NCI-H1694 (cell line): ENCODE results near the gene SOHLH1.
A peak's percentile ranks its signal among the peaks of the same experiment; 100 is the strongest.

ENCODE experiments used
- DNase-seq: peaks from one replicate; lab custom pipeline; 2025; lab: John Stamatoyannopoulos, UW

SOHLH1 gene

DNA sequence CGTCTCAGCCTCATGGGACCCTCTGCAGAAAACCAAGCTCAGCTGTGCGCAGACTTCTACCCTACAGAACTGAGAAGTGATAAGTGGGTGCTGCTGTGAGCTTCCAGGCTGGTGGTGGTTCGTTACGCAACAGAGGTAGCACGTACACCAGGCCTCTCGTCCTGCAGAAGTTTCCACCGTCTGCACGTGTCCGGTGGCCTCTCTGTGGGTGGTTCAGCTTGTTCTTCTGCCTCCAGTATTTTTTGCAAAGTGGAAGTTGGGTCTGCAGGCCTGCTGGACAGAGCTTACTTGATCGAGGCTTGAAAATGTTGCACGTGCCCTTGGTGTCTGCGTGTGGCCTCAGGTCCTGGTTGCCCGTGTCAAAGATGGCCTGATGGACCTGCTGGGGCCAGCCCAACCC is 30.2 kb upstream of the SOHLH1 start:
- DNase-seq, result no peak

DNA sequence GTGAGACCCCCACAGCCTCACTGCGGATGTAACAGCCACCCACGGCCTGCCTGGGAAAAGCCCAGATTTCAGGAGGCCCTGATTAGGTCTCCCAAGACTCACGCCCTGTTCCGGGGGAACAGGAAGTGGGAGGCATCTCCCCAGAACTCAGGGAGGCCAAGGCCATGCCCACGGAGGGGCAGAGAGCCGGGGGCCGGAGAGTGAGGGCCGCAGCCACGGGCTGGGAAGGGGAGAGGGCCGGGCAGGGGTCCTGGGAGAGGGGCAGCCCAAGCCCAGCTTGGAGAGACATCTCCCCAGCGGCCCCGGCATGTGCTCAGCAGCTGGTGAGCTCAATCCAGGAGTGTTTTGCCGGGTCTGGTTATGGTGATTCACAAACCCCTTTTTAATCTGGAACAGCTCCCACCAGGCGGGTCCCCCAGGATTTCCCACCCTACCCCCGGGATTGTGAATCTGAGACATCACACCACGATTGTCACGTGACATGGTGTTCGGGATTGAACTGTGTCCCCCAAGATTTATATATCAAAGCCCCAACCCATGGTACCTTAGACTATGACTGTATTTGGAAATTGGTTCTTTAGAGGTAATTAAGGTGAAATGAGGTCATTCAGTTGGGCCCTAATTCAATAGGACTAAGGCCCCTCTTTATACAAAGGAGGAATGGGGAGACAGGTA is 29.3 kb upstream of the SOHLH1 start:
- no peak for DNase-seq

- DNase-seq, result no peak
These were observed 28.1 kb upstream of the SOHLH1 start for GRCh38 chr9:135727257-135727875.

DNA sequence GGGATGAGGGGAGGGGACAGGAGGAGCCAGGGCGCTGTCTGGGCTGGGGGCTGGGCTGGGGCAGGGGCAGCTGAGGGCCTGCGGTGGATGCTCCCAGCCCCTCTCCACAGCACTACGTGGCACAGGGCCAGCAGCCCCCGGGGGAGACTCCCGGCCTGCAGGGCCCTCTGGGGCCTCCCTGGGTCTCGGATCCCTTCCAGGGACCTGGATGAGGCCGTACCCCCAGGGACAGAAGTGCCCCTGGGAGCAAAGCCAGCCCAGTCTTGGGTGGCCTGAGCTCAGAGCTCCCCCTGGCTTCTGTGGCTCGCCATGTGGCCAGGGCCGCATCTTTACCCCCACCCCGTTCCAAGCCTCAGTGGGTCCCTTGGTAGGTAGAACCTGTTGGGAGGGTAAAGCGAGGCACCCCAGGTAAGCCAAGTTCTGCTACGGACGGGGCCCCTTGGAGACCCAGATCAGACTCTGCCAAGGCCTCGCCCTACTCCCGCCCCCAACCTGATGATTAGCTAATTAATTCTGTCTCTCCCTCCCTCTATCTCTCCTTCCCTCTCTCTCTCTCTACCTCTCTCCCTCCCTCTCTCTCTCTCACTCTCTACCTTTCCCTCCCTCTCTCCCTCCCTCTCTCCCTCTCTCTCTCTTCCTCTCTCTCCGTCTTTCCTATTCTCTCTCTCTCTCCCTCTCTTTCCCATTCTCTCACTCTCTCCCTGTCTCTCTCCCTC is 27.0 kb upstream of the SOHLH1 start:
- no peak for DNase-seq

DNA sequence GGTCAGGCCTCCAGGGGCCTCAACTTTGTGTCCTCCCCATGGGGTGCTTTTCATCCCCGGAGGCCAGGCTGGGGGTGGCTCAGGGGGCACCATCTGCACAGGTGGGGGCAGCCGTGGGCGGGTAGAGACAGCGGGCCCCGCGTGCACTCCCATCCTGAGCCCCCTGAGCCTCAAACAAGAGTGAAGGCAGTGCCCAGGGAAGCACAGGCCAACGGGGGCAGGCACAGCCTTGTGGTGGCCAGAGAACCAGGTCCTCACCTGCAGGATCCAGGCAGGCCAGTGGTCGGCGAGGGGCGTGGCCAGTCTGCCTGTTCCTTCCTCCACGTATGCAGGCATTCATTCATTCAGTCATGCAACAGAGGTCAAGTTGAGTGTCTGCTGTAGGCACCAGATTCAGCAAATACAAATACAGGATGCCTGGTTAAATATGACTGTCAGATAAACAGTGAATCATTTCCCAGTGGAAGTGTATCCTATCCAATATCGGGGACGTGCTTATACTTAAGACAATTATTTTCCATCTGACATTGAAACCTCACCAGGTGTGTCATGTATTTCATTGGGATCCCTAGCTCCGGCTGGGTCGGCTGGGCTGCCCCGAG is 25.0 kb upstream of the SOHLH1 start:
- DNase-seq, result no peak

DNA sequence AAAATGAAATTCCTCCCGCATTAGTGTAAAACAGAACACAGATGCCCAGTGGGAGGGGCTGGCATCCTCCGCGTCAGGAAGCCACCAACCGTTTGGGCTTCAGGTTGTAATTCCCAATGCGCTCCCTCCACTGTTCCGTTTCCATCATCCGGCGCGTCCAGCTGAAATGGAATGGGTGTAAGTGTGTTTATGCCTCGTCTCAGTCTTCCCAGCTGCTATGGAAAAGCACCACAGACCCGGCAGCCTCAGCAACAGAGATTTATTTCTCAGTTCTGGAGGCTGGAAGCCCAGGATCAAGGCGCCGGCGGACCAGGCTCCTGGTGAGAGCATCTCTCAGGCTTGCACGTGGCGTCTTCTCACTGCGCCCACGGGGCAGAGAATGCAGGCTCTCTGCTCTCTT is 23.1 kb upstream of the SOHLH1 start:
- DNase-seq, result no peak

DNA sequence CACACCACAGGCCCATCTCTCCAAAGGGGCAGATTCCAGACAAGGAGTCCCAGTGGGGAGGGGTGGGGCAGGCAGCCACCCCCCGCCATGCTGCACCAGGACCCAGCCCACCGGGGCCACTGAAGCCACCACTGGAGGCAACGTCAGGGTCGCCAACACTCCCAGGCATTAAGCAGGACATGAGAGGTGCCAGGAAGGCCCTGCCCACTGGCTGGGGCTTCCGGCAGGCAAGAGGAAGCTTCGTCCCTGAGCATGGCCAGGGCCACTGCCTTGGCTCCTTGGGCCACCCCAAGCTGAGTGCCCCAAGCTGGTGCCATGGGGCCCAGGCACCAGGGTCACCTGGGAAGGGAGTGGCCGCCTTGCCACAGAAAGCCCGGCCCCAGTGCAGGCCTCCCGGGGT is 20.2 kb upstream of the SOHLH1 start:
- DNase-seq, result no peak

GRCh38 chr9:135718616-135719015 is 19.3 kb upstream of the SOHLH1 start:
- peak; percentile 23 for DNase-seq

DNA sequence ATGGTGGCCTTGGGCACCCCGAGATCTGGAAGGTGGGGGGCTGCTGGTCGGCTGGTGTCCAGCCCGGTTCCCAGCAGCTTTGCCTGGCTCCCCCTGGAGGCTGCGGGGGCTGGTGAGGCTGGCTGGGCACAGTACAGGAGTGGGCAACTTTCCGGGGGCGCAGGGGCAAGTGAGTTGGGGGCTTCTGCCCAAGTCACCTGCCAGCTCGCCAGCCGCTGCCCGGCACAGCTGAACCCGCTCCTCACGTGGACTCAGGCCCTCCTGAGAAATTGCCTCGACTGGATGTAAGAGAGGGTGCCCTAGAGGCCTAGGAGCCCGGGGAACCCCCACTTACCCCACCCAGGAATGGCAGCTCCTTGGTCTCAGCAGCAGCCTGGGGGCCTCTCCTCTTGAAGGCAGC is 18.1 kb upstream of the SOHLH1 start:
- no peak for DNase-seq

DNA sequence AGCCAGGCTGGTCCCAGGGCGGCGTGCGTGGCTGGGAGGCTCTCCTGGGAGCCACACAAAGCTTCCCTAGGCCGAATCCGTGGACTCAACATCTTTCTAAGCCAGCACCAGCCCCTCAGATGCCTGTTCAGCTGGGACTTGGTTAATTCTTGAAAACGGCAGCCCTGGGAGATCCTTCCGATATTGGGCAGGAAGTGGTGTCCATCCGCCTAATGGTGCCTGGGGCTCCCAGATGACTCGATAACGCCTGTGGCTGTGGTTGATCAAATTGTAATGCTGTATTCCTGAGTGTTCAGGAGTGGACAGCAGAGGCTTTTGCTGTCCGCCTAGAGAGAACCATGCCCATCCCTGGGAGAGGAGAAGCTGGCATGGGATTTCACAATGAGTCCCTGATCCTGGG is 16.8 kb upstream of the SOHLH1 start:
- no peak for DNase-seq

GRCh38 chr9:135715056-135715595 is 15.8 kb upstream of the SOHLH1 start:
- no peak for DNase-seq

DNA sequence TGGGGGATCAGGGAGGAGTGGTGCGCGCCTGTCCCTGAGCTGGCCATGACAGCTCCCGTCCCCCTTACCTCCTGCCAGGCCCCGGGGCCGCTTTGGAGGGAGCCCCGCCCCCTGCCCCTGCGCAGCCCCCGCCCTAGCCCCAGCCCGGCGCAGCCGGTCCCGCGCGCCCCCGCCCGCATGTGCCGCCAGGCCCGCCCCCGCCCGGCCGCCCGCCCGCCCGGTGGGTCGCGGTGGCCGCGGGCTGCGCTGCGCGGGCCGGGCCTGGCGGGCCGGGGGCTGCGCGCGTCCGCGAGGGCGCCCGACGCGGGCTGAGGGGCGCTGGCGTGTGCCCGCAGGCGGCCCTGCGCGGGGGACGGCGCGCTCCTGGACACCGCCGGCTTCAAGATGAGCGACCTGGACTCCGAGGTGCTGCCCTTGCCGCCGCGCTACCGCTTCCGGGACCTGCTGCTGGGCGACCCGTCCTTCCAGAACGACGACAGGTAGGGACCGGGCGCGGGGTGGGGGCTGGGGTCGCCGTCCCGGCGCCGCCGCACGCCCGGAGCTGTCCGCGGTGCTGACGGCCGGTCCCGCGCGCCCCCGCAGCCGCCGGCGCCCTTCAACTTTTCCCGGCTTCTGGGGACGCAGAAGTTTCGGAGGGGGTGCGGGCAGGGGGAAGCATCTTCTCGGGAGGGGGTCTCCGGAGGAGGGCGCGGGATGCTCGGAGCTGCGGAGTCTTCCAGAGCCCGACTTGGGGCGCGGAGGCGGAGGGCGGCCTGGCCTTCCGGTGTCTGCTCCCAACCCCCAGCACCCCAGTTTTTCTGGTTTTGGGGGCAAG is 15.2 kb upstream of the SOHLH1 start:
- DNase-seq, result no peak

- DNase-seq, result no peak
These were observed 13.5 kb upstream of the SOHLH1 start for GRCh38 chr9:135712613-135713295.

DNA sequence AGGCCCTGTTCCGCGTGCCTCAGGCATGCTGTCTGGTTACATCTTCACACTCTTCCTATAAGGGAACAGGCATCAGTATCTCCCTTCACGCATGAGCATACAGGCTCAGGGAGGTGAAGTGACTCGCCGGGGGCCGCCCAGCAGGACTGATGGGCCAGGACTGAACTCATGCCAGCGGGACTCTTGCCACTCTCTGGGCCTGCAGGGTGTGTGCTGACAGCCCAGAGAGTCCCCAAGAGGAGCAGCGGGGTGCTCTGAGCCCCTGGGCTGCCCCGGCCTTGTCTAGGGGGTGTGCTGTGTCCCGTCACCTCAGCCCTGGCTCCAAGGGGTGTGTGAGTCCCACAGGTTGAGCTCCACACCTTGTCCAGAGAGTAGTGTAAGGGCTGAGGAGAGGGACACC is 12.6 kb upstream of the SOHLH1 start:
- DNase-seq, result no peak

DNA sequence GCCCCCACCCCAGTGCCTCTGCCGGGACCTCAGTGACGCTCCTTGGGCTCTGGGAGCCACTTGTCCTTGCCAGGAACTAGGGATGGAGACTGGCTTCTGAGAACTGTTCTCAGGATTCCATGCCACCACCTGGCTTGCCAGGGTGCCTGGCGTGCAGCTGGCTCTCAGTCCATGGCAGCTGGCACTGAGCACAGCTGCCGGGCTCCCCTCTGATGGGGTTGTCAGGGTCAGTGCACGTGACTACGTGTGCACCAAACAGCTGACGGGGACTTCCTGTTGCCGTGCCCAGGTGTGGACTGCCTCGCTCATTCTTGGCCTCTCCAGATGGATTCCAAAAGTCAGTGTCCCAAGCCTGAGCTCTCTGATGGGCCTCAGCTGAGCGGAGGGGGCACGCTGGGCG is 12.1 kb upstream of the SOHLH1 start:
- no peak for DNase-seq

GRCh38 chr9:135708164-135708563 is 8.9 kb upstream of the SOHLH1 start:
- no peak for DNase-seq

GRCh38 chr9:135707252-135708138 is 8.2 kb upstream of the SOHLH1 start:
- DNase-seq, result no peak

GRCh38 chr9:135706288-135706687 is 7.0 kb upstream of the SOHLH1 start:
- DNase-seq, result no peak

DNA sequence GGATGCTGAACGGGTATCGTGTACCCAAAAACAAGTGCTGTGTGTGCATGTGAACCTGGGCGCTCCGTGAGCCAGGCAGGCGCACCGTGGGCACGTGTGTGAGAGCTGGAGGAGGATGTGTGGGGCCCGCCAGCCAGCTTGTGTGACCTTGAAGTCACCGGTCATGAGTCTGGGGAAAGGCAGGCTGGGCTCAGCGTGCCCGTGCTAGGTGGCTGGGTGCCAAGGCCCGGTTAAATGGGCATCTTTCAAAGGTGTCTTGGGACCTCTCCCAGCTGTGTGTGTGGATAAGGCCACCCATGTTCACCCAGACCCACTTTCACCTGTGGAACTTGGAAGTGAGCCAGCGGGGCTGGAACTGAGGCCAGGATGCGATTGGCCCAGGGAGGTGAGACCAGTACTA is 6.1 kb upstream of the SOHLH1 start:
- no peak for DNase-seq

DNA sequence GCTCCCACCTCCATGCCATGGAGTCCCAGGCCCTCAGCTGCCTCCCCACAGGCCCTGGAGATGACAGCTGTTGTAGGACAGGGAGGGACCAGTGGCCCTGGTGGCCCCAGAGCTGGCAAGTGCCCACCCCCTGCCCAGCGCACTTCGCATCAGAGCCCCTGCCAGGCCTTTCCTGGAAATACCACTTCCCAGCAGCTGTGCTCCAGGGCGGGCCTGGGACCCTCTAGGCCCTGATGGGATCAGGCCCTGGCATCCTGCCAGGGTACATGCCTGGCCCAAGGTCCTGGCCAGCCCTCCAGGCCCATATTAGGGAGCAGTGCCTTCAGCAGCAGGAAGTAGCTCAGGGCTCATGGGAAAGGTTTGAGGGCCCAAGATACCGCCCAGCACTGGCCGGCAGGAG is 5.2 kb upstream of the SOHLH1 start:
- DNase-seq, result no peak
